Fibroblast of lung (primary cell): ENCODE results near the gene P2RY13. TPM values are rescaled to one million over a fixed set of nuclear protein-coding genes. Genes with fewer than 3 reads are reported as not detected.

ENCODE experiments used
- DNase-seq, 2 donors: peaks; one replicate each; pipeline versions ENCODE4 v3.0.0 to v3.0.0-alpha.2; 2010; ENCODE audit warnings: low read depth in 2 of 2
- H2AFZ ChIP-seq: 2 replicates; pipeline ENCODE4 v1.5.1; 2012; ENCODE audit warnings: low read length, control low read depth, inconsistent platforms
- H3K27ac ChIP-seq: 2 replicates; pipeline ENCODE4 v1.5.1; 2011; ENCODE audit warnings: low read length, control low read depth; ENCODE audit not compliant: insufficient read depth
- H3K27me3 ChIP-seq: 2 replicates; pipeline ENCODE4 v1.5.1; 2011; ENCODE audit warnings: mild to moderate bottlenecking, low read length; ENCODE audit not compliant: control insufficient read depth, insufficient read depth
- H3K36me3 ChIP-seq: 2 replicates; pipeline ENCODE4 v1.5.1; 2011; ENCODE audit warnings: low read length; ENCODE audit not compliant: control insufficient read depth, insufficient read depth
- H3K4me1 ChIP-seq: 2 replicates; pipeline ENCODE4 v1.5.1; 2011; ENCODE audit warnings: low read length; ENCODE audit not compliant: control insufficient read depth, insufficient read depth; ENCODE audit errors: extremely low read depth
- H3K4me2 ChIP-seq: 2 replicates; pipeline ENCODE4 v1.5.1; 2011; ENCODE audit warnings: low read length, control low read depth; ENCODE audit not compliant: insufficient read depth; ENCODE audit errors: extremely low read depth
- H3K4me3 ChIP-seq, 4 experiments: fragments of 200-600 bp in 1 of 4; sonication (generic) in 1 of 4; replicated peaks in 1 of 4; 2 replicates each; pipeline ENCODE4 v1.5.1; 2011 to 2016; ENCODE audit warnings: low read length in 4 of 4, low read depth in 3 of 4, mild to moderate bottlenecking in 3 of 4, control low read depth in 2 of 4, inconsistent platforms in 1 of 4, mixed read lengths in 1 of 4; ENCODE audit not compliant: insufficient read depth in 1 of 4; ENCODE audit errors: control extremely low read depth in 1 of 4
- H3K79me2 ChIP-seq: 2 replicates; pipeline ENCODE4 v1.5.1; 2012; ENCODE audit warnings: mild to moderate bottlenecking, low read length, inconsistent platforms; ENCODE audit not compliant: control insufficient read depth, insufficient read depth
- H3K9ac ChIP-seq: 2 replicates; pipeline ENCODE4 v1.5.1; 2011; ENCODE audit warnings: mild to moderate bottlenecking, low read length, control low read depth; ENCODE audit not compliant: insufficient read depth
- H3K9me3 ChIP-seq: 2 replicates; pipeline ENCODE4 v1.5.1; 2012; ENCODE audit warnings: low read depth, low read length; ENCODE audit not compliant: control insufficient read depth, insufficient read depth
- H4K20me1 ChIP-seq: 2 replicates; pipeline ENCODE4 v1.5.1; 2011; ENCODE audit warnings: low read length; ENCODE audit not compliant: control insufficient read depth, insufficient read depth; ENCODE audit errors: extremely low read depth
- EZH2 ChIP-seq: IDR thresholded peaks from 2 replicates; pipeline ENCODE4 v1.5.1; 2012; ENCODE audit warnings: low read length, control low read depth, mild to moderate bottlenecking; ENCODE audit errors: missing control alignments
- polyA plus RNA-seq, 2 donors: library from polyadenylated mRNA; depleted of rRNA in 1 of 2; stranded (reverse) in 1 of 2; unstranded in 1 of 2; fragments of >200 nt; gene quantifications; 2 replicates each; pipeline ENCODE4 v1.2.1, GENCODE V29; 2011 to 2012; ENCODE audit warnings: missing spikeins in 1 of 2
- total RNA-seq: library from RNA; depleted of rRNA; stranded (reverse); fragments of >200 nt; gene quantifications from 2 replicates; pipeline ENCODE4 v1.2.1, GENCODE V29; 2014
- TF ChIP-seq, protein P1 (sequence below), 2 donors: IDR thresholded peaks in 1 of 2; conservative IDR thresholded peaks in 1 of 2; 1 replicate in 1 of 2; 2 replicates in 1 of 2; pipeline ENCODE4 v1.5.1; 2011 to 2012; ENCODE audit warnings: low read length in 2 of 2, control low read depth in 1 of 2, inconsistent platforms in 1 of 2, low read depth in 1 of 2, mild to moderate bottlenecking in 1 of 2

Gene P2RY13
- total and polyA plus RNA-seq, 2 donors (not counting 1 experiment from before 2014, with no cell fraction given), result 0.03 TPM; not detected in 1

DNA sequence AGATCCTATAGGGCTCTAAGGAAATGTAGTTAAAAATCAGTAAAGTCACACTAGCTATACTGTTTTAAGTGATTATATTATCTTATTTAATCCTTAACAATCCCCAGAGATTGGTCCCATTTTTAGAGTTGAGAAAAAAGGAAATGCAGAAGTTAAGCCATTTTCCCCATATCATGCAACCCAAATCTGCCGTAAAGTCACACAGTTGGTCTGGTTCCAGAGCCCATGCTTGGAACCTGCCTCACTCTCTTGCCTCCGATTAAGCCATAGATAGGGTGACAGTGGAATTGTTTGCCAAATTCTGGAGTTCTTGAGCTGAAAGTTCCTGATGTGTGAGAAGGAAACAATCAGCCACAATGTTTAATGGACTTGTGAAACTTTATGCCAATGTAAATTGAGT is 2.3 kb upstream of the P2RY13 start:
- H4K20me1 ChIP-seq, result no peaks in the 10 kb centered on the region
- H2AFZ ChIP-seq, result no peak overlapping the region
- H3K27me3 ChIP-seq, result no peaks in the 10 kb centered on the region
- DNase-seq, result no peak
- H3K36me3 ChIP-seq, result no peaks in the 10 kb centered on the region
- H3K9me3 ChIP-seq, result no peaks in the 10 kb centered on the region
- no peak overlapping the region for H3K4me2 ChIP-seq
- no peak for TF ChIP-seq EZH2
- TF ChIP-seq, protein P1, sequence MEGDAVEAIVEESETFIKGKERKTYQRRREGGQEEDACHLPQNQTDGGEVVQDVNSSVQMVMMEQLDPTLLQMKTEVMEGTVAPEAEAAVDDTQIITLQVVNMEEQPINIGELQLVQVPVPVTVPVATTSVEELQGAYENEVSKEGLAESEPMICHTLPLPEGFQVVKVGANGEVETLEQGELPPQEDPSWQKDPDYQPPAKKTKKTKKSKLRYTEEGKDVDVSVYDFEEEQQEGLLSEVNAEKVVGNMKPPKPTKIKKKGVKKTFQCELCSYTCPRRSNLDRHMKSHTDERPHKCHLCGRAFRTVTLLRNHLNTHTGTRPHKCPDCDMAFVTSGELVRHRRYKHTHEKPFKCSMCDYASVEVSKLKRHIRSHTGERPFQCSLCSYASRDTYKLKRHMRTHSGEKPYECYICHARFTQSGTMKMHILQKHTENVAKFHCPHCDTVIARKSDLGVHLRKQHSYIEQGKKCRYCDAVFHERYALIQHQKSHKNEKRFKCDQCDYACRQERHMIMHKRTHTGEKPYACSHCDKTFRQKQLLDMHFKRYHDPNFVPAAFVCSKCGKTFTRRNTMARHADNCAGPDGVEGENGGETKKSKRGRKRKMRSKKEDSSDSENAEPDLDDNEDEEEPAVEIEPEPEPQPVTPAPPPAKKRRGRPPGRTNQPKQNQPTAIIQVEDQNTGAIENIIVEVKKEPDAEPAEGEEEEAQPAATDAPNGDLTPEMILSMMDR (conservative IDR thresholded peaks at IDR 0.05 in 1 of 2, IDR thresholded peaks at IDR 0.05 in 1 of 2; ENCODE audit: low read depth in 1 of 2, low read length in 2 of 2), result no peak
- H3K9ac ChIP-seq, result no peak overlapping the region
- H3K4me3 ChIP-seq, result no peak overlapping the region
- H3K79me2 ChIP-seq, result no peaks in the 10 kb centered on the region
- peaks cover 5% of the 10 kb centered on the region for H3K4me1 ChIP-seq
- H3K27ac ChIP-seq, result no peak overlapping the region

DNA sequence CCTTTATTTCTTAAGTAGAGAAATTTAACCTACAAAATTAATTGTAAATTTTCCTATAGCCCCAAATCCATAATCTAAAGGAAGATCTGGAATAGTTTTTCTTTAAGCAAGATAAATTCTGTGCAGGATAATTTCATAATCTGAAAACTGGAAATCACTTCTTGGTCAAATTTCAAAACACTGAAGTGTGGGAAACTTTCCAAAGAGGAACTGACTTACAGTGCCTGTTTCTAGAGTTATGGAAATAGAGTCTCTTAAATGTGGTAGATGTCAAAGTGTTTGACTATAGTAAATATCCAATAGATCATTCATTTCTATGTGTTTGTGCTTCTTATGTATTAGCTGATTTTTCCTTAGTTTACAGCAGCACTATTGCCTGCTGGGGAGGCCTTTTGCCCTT is 1.6 kb upstream of the P2RY13 start:
- Histone ChIP-seq H3K4me1 (peaks cover 5% of the 10 kb centered on the region), H3K27me3 (no peaks in the 10 kb centered on the region), H3K79me2 (no peaks in the 10 kb centered on the region), H3K9ac (no peak overlapping the region), H2AFZ (no peak overlapping the region), H3K4me2 (no peak overlapping the region), H3K27ac (no peak overlapping the region), H3K4me3 (no peak overlapping the region), H3K9me3 (no peaks in the 10 kb centered on the region), H3K36me3 (no peaks in the 10 kb centered on the region), H4K20me1 (no peaks in the 10 kb centered on the region)
- TF ChIP-seq, protein P1 (conservative IDR thresholded peaks at IDR 0.05 in 1 of 2, IDR thresholded peaks at IDR 0.05 in 1 of 2; ENCODE audit: low read depth in 1 of 2, low read length in 2 of 2), result no peak
- no peak for TF ChIP-seq EZH2
- DNase-seq, result peak in 1 of 2 donors; percentile 62

DNA sequence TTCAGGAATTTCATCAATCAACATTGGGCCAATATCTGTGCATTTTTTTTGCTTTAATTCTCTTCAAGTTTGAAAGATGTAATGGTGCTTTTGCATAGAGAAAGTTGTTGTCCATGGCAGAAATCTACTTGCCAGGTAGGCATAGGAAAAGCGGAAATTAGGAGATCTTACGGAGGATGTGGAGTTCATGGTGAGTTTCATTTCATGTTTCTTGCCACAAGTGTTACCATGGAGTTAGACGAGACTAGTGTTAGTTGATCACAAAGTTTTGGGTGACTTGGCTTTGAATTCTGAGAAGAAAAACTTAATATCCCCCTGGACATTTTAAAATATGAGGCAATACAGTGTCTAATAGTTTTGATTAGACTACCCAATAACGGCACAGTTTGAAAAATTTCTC is 1.0 kb upstream of the P2RY13 start:
- Histone ChIP-seq H3K4me2 (no peak overlapping the region), H4K20me1 (no peaks in the 10 kb centered on the region), H3K9ac (no peak overlapping the region), H2AFZ (no peak overlapping the region), H3K36me3 (no peaks in the 10 kb centered on the region), H3K9me3 (no peaks in the 10 kb centered on the region), H3K4me1 (peaks cover 5% of the 10 kb centered on the region), H3K27me3 (no peaks in the 10 kb centered on the region), H3K27ac (no peak overlapping the region), H3K4me3 (no peak overlapping the region), H3K79me2 (no peaks in the 10 kb centered on the region)
- TF ChIP-seq EZH2, result no peak
- TF ChIP-seq, protein P1 (conservative IDR thresholded peaks at IDR 0.05 in 1 of 2, IDR thresholded peaks at IDR 0.05 in 1 of 2; ENCODE audit: low read depth in 1 of 2, low read length in 2 of 2), result no peak
- DNase-seq, result no peak
